H1 (cell line): ENCODE results near the gene RIN3. TPM values are rescaled to one million over a fixed set of nuclear protein-coding genes. Genes with fewer than 3 reads are reported as not detected.

Source experiments
- CTCF ChIA-PET: fragments of 300-600 bp; sonication (Branson Sonifier 250); formaldehyde crosslinking; loops from one replicate; lab custom pipeline; 2021; ENCODE audit not compliant: partially characterized antibody; lab: Charles Lee
- POLR2A ChIA-PET: fragments of 300-600 bp; sonication (Branson Sonifier 250); formaldehyde crosslinking; loops from one replicate; lab custom pipeline; 2021; ENCODE audit warnings: inconsistent platforms; ENCODE audit not compliant: partially characterized antibody; lab: Charles Lee
- DNase-seq, 2 experiments: peaks; one replicate each; pipeline versions ENCODE4 v3.0.0 to v3.0.0-alpha.2; 2010 to 2022; ENCODE audit warnings: low spot score in 2 of 2, low read depth in 1 of 2, mixed read lengths in 1 of 2
- FAIRE-seq: peaks from 2 replicates; lab custom pipeline; 2011; peaks lifted over from hg19 to GRCh38; lab: Jason Lieb, UNC
- H2AFZ ChIP-seq: 2 replicates; pipeline ENCODE4 v1.8.1; 2012; ENCODE audit warnings: low read length, inconsistent platforms
- H2AK5ac ChIP-seq: 2 replicates; pipeline ENCODE4 v1.6.1; 2013; ENCODE audit warnings: low read depth, low read length
- H2BK120ac ChIP-seq: replicated peaks from 2 replicates; pipeline ENCODE3; 2013; ENCODE audit warnings: low read depth, low read length, inconsistent platforms
- H2BK12ac ChIP-seq: 2 replicates; pipeline ENCODE4 v1.6.1; 2013; ENCODE audit warnings: low read depth, low read length
- H2BK15ac ChIP-seq: 2 replicates; pipeline ENCODE4 v1.6.1; 2013; ENCODE audit warnings: low read length
- H2BK20ac ChIP-seq: 2 replicates; pipeline ENCODE4 v1.6.1; 2013; ENCODE audit warnings: low read length
- H2BK5ac ChIP-seq: 2 replicates; pipeline ENCODE4 v1.6.1; 2013; ENCODE audit warnings: low read depth, low read length
- H3K14ac ChIP-seq: 2 replicates; pipeline ENCODE4 v1.6.1; 2013; ENCODE audit warnings: inconsistent platforms; ENCODE audit not compliant: insufficient read length
- H3K18ac ChIP-seq: 2 replicates; pipeline ENCODE4 v1.6.1; 2013; ENCODE audit warnings: low read length; ENCODE audit errors: extremely low read depth
- H3K23ac ChIP-seq: 2 replicates; pipeline ENCODE4 v1.6.1; 2013; ENCODE audit warnings: inconsistent platforms; ENCODE audit not compliant: insufficient read length
- H3K23me2 ChIP-seq: 2 replicates; pipeline ENCODE4 v1.6.1; 2013; ENCODE audit warnings: low read depth, low read length
- H3K27ac ChIP-seq: 2 replicates; pipeline ENCODE4 v1.6.1; 2011; ENCODE audit warnings: low read depth, low read length, inconsistent platforms
- H3K27me3 ChIP-seq, 4 experiments: replicated peaks in 1 of 4; 1 replicate in 1 of 4; 2 replicates in 3 of 4; pipeline versions ENCODE4 v1.6.1 to v1.8.1; 2011 to 2013; ENCODE audit warnings: low read length in 3 of 4, mild to moderate bottlenecking in 3 of 4, inconsistent platforms in 2 of 4, mixed read lengths in 2 of 4, moderate library complexity in 1 of 4; ENCODE audit not compliant: control insufficient read depth in 3 of 4, insufficient read depth in 3 of 4; ENCODE audit errors: extremely low read depth in 1 of 4
- H3K36me3 ChIP-seq, 4 experiments: 2 replicates each; pipeline versions ENCODE4 v1.6.1 to v1.8.1; 2011 to 2013; ENCODE audit warnings: mild to moderate bottlenecking in 4 of 4, low read length in 3 of 4, moderate library complexity in 2 of 4, control low read depth in 1 of 4, inconsistent platforms in 1 of 4; ENCODE audit not compliant: insufficient read depth in 4 of 4, control insufficient read depth in 2 of 4
- H3K4ac ChIP-seq: replicated peaks from 2 replicates; pipeline ENCODE3; 2013; ENCODE audit warnings: low read length, low read depth, mixed read lengths, inconsistent platforms; ENCODE audit not compliant: insufficient read length
- H3K4me1 ChIP-seq, 4 experiments: replicated peaks in 1 of 4; 1 replicate in 1 of 4; 2 replicates in 3 of 4; pipeline versions ENCODE4 v1.6.1 to v1.8.1; 2011 to 2013; ENCODE audit warnings: low read length in 3 of 4, inconsistent platforms in 2 of 4, mixed read lengths in 1 of 4; ENCODE audit not compliant: insufficient read depth in 4 of 4, control insufficient read depth in 3 of 4
- H3K4me2 ChIP-seq, 2 experiments: 2 replicates each; pipeline versions ENCODE4 v1.6.1 to v1.8.1; 2011 to 2013; ENCODE audit warnings: low read depth in 2 of 2, low read length in 2 of 2, control low read depth in 1 of 2, inconsistent platforms in 1 of 2, mild to moderate bottlenecking in 1 of 2; ENCODE audit not compliant: insufficient read depth in 1 of 2
- H3K4me3 ChIP-seq, 4 experiments: fragments of 200-600, 300-600 bp in 1 of 4; sonication (generic), shearing (Covaris generic), sonication (Bioruptor Twin) in 1 of 4; 2 replicates each; pipeline versions ENCODE4 v1.5.1 to v1.8.1; 2011 to 2016; ENCODE audit warnings: low read length in 4 of 4, low read depth in 3 of 4, control low read depth in 2 of 4, inconsistent platforms in 2 of 4, mild to moderate bottlenecking in 2 of 4, mixed read lengths in 1 of 4, moderate library complexity in 1 of 4; ENCODE audit not compliant: insufficient read depth in 2 of 4; ENCODE audit errors: extremely low read depth in 1 of 4
- H3K56ac ChIP-seq: replicated peaks from 2 replicates; pipeline ENCODE3; 2013; ENCODE audit warnings: low read depth, mild to moderate bottlenecking, mixed read lengths, low read length, inconsistent platforms; ENCODE audit not compliant: insufficient read length
- H3K79me1 ChIP-seq: 2 replicates; pipeline ENCODE4 v1.6.1; 2013; ENCODE audit warnings: low read depth, low read length, control low read depth
- H3K79me2 ChIP-seq, 2 experiments: 2 replicates each; pipeline versions ENCODE4 v1.6.1 to v1.8.1; 2012 to 2013; ENCODE audit warnings: low read length in 2 of 2, mild to moderate bottlenecking in 2 of 2, inconsistent platforms in 1 of 2; ENCODE audit not compliant: insufficient read depth in 2 of 2, control insufficient read depth in 1 of 2
- H3K9ac ChIP-seq, 4 experiments: replicated peaks in 1 of 4; 1 replicate in 1 of 4; 2 replicates in 3 of 4; pipeline versions ENCODE4 v1.6.1 to v1.8.1; 2011 to 2013; ENCODE audit warnings: low read depth in 3 of 4, low read length in 3 of 4, control low read depth in 2 of 4, mild to moderate bottlenecking in 2 of 4, moderate library complexity in 2 of 4, inconsistent platforms in 1 of 4; ENCODE audit errors: extremely low read depth in 1 of 4
- H3K9me3 ChIP-seq, 2 experiments: 2 replicates each; pipeline versions ENCODE4 v1.6.1 to v1.8.1; 2012 to 2013; ENCODE audit warnings: mild to moderate bottlenecking in 2 of 2, moderate library complexity in 2 of 2, control low read depth in 1 of 2, inconsistent platforms in 1 of 2, low read depth in 1 of 2, low read length in 1 of 2, mixed read lengths in 1 of 2; ENCODE audit not compliant: insufficient read depth in 2 of 2
- H4K20me1 ChIP-seq, 2 experiments: replicated peaks in 1 of 2; 2 replicates each; pipeline versions ENCODE3 to v1.8.1; 2011 to 2013; ENCODE audit warnings: inconsistent platforms in 2 of 2, low read length in 2 of 2, mild to moderate bottlenecking in 1 of 2; ENCODE audit not compliant: insufficient read depth in 2 of 2, control insufficient read depth in 1 of 2
- H4K5ac ChIP-seq: 2 replicates; pipeline ENCODE4 v1.6.1; 2013; ENCODE audit warnings: low read length, low read depth, mixed read lengths, inconsistent platforms; ENCODE audit not compliant: insufficient read length
- H4K8ac ChIP-seq: 2 replicates; pipeline ENCODE4 v1.8.0; 2013; ENCODE audit warnings: mild to moderate bottlenecking, moderate library complexity, low read length, inconsistent platforms; ENCODE audit not compliant: insufficient read depth; ENCODE audit errors: extremely low read depth
- H4K91ac ChIP-seq: replicated peaks from 2 replicates; pipeline ENCODE3; 2013; ENCODE audit warnings: low read length, mixed read lengths, inconsistent platforms; ENCODE audit not compliant: insufficient read length
- BACH1 ChIP-seq: IDR thresholded peaks from 2 replicates; pipeline ENCODE4 v1.6.1; 2012; ENCODE audit warnings: low read length, improper control_type of control experiment
- BRCA1 ChIP-seq: IDR thresholded peaks from 2 replicates; pipeline ENCODE4 v1.6.1; 2012; ENCODE audit warnings: low read depth, low read length, improper control_type of control experiment
- CHD1 ChIP-seq: IDR thresholded peaks from 2 replicates; pipeline ENCODE4 v1.6.1; 2012; ENCODE audit warnings: low read depth, low read length, improper control_type of control experiment
- CTBP2 ChIP-seq: IDR thresholded peaks from 2 replicates; pipeline ENCODE4 v1.7.0; 2011; ENCODE audit warnings: borderline replicate concordance, mild to moderate bottlenecking, moderate library complexity, mixed read lengths, low read length; ENCODE audit not compliant: insufficient read depth, insufficient read length
- FOSL1 ChIP-seq: IDR thresholded peaks from 2 replicates; pipeline ENCODE4 v1.6.1; 2011; ENCODE audit warnings: mild to moderate bottlenecking, low read depth, low read length, moderate library complexity; ENCODE audit not compliant: insufficient read depth
- NRF1 ChIP-seq: IDR thresholded peaks from 2 replicates; pipeline ENCODE4 v1.6.1; 2011; ENCODE audit warnings: mild to moderate bottlenecking, low read depth, low read length, improper control_type of control experiment
- POU5F1 ChIP-seq: IDR thresholded peaks from 2 replicates; pipeline ENCODE4 v1.6.1; 2011; ENCODE audit warnings: low read depth, mild to moderate bottlenecking, low read length, moderate library complexity
- SAP30 ChIP-seq: fragments of 300-600 bp; sonication (generic); IDR thresholded peaks from 2 replicates; pipeline ENCODE4 v1.7.1; 2012; ENCODE audit warnings: low read length, moderate library complexity, mild to moderate bottlenecking, inconsistent platforms; ENCODE audit not compliant: insufficient read depth, insufficient replicate concordance
- SIRT6 ChIP-seq: IDR thresholded peaks from one replicate; pipeline ENCODE4 v1.7.1; 2012; ENCODE audit warnings: low read length, inconsistent platforms
- SP1 ChIP-seq: IDR thresholded peaks from 2 replicates; pipeline ENCODE4 v1.6.1; 2011; ENCODE audit warnings: low read depth, low read length
- SUZ12 ChIP-seq: fragments of 200-600 bp; sonication (generic); IDR thresholded peaks from 2 replicates; pipeline ENCODE4 v1.6.1; 2012; ENCODE audit warnings: mild to moderate bottlenecking, inconsistent platforms, low read length, moderate library complexity, mixed read lengths
- USF2 ChIP-seq: IDR thresholded peaks from 2 replicates; pipeline ENCODE4 v1.6.1; 2011; ENCODE audit warnings: low read length, improper control_type of control experiment
- WGBS, 2 experiments: shearing (Covaris generic) in 1 of 2; methylation state at CpG; one replicate each; pipeline versions ENCODE4 v1.1.6 to v1.1.7; 2013 to 2015; ENCODE audit warnings: low lambda C conversion rate in 2 of 2, mixed read lengths in 2 of 2, inconsistent platforms in 1 of 2, low coverage in 1 of 2, missing lambda C conversion rate in 1 of 2; ENCODE audit not compliant: insufficient replicate concordance in 2 of 2, insufficient coverage in 1 of 2, insufficient read length in 1 of 2; ENCODE audit errors: extremely low coverage in 1 of 2, missing lambda C conversion rate in 1 of 2; 5-methylcytosine and 5-hydroxymethylcytosine counted together
- polyA plus RNA-seq, 7 experiments: library from polyadenylated mRNA; depleted of rRNA in 3 of 7; stranded (reverse) in 5 of 7; unstranded in 2 of 7; fragments of >200 nt in 5 of 7; fragments of 200-250 nt in 2 of 7; gene quantifications; 1 replicate in 5 of 7; 2 replicates in 1 of 7; 4 replicates in 1 of 7; pipeline versions ENCODE4 v1.2.1 to v1.2.3, GENCODE V29; 2011 to 2013; ENCODE audit warnings: missing spikeins in 2 of 7, mixed read lengths in 2 of 7
- total RNA-seq: library from RNA; stranded (reverse); fragmentation: NEBNext Ultra II Directional; extraction: Animal tissue kit (Norgen Biotek cat#: 25700); gene quantifications from 2 replicates; pipeline ENCODE4 v1.2.1, GENCODE V29; 2021

Gene RIN3
- total and polyA plus RNA-seq, 2 of the 8 experiments (the other 6 are each of a cell fraction or from before 2014, with no cell fraction given), result 0.59 to 1.5 TPM

- POLR2A ChIA-PET, result interaction anchor here (1.3 kb wide), 1 partner anchor 9 kb away, joined by 5 read pairs; no protein-coding TSS in a partner anchor
- Histone ChIP-seq H3K4ac (no peak overlapping the region), H2BK20ac (no peak overlapping the region), H3K14ac (no peak overlapping the region), H2BK15ac (no peak overlapping the region), H2AFZ (no peak overlapping the region), H3K4me3 (no peak overlapping the region), H3K79me1 (no peaks in the 10 kb centered on the region), H3K56ac (no peak overlapping the region), H3K27me3 (no peaks in the 10 kb centered on the region), H3K23ac (no peak overlapping the region), H2BK5ac (no peak overlapping the region), H3K4me2 (no peak overlapping the region), H3K9me3 (no peaks in the 10 kb centered on the region; a peak in 1 of 4 replicates), H3K23me2 (no peaks in the 10 kb centered on the region), H3K36me3 (no peaks in the 10 kb centered on the region), H2AK5ac (no peak overlapping the region), H4K8ac (no peak overlapping the region), H3K9ac (no peak overlapping the region), H3K79me2 (no peaks in the 10 kb centered on the region), H3K18ac (no peak overlapping the region), H3K27ac (no peak overlapping the region), H4K91ac (no peak overlapping the region), H4K5ac (no peak overlapping the region), H2BK120ac (no peak overlapping the region), H4K20me1 (no peaks in the 10 kb centered on the region), H3K4me1 (no peaks in the 10 kb centered on the region), H2BK12ac (no peak overlapping the region)
- CTCF ChIA-PET, result interaction anchor here (0.8 to 2.5 kb wide), 9 partner anchors 9 to 83 kb away, joined by 3 to 9 read pairs (median 3); no protein-coding TSS in a partner anchor
- DNase-seq (no peak), FAIRE-seq (no peak)
- 76% methylated on average over 6 of the region's 6 CpGs; no CpG with 5 or more reads in 1 of the 2 experiments for WGBS, 2 experiments
- TF ChIP-seq SP1 (no peak), SUZ12 (no peak), SAP30 (no peak), BACH1 (no peak), CTBP2 (no peak), NRF1 (no peak), FOSL1 (no peak), POU5F1 (no peak), SIRT6 (no peak), CHD1 (no peak), USF2 (no peak), BRCA1 (no peak)
Measured at GRCh38 chr14:92565040-92565717, 51.6 kb downstream of the RIN3 start.
